ENCODE results near the gene MTHFD1L. TPM values are rescaled to one million over a fixed set of nuclear protein-coding genes. Genes with fewer than 3 reads are reported as not detected.

Gene MTHFD1L
- total RNA-seq, 1 donor from 2014 or later = 10.4 TPM

GRCh38 chr6:150874179-150874578 is 8.7 kb downstream of the MTHFD1L start:
- peaks cover 7 to 32% of the 10 kb centered on the region in 2 donors for H3K4me1 ChIP-seq
- H3K36me3 ChIP-seq = peaks cover 4 to 8% of the 10 kb centered on the region in 2 donors
- H3K9me3 ChIP-seq = no peaks in the 10 kb centered on the region
- peak overlapping the region in 1 of 2 donors; percentile 38 for H3K27ac ChIP-seq
- DNase-seq (ENCODE audit: low spot score in 2 of 2) = peak in 1 of 2 donors; percentile 50
- H3K27me3 ChIP-seq = no peaks in the 10 kb centered on the region
- H3K4me3 ChIP-seq = no peak overlapping the region
- TF ChIP-seq CTCF (IDR thresholded peaks at IDR 0.05) = no peak
- intact Hi-C loops (cut with DNase I) = no loop called here

- Histone ChIP-seq H3K4me1 (peaks cover 7 to 32% of the 10 kb centered on the region in 2 donors), H3K27me3 (no peaks in the 10 kb centered on the region), H3K36me3 (peaks cover 4 to 13% of the 10 kb centered on the region in 2 donors), H3K9me3 (no peaks in the 10 kb centered on the region), H3K27ac (peak overlapping the region; percentile 73 to 79), H3K4me3 (no peak overlapping the region)
- intact Hi-C loops (cut with DNase I) = loop anchor here (2.0 to 5.0 kb wide), 2 partner anchors 59 to 459 kb away; no protein-coding TSS in a partner anchor
- TF ChIP-seq CTCF (IDR thresholded peaks at IDR 0.05) = no peak
- DNase-seq (ENCODE audit: low spot score in 2 of 2) = no peak
These were observed 10.3 kb downstream of the MTHFD1L start for GRCh38 chr6:150875841-150876240.

- Histone ChIP-seq H3K27ac (peak overlapping the region; percentile 73 to 79), H3K27me3 (no peaks in the 10 kb centered on the region), H3K9me3 (no peaks in the 10 kb centered on the region), H3K4me3 (no peak overlapping the region), H3K4me1 (peaks cover 7 to 39% of the 10 kb centered on the region in 2 donors), H3K36me3 (peaks cover 4 to 13% of the 10 kb centered on the region in 2 donors)
- DNase-seq (ENCODE audit: low spot score in 2 of 2) = peak in 1 of 2 donors; percentile 89
- TF ChIP-seq CTCF (IDR thresholded peaks at IDR 0.05) = peak; percentile 31 to 56 (median 41)
- intact Hi-C loops (cut with DNase I) = loop anchor here (2.0 to 5.0 kb wide), 2 partner anchors 60 to 459 kb away; no protein-coding TSS in a partner anchor
These were observed 11.1 kb downstream of the MTHFD1L start for GRCh38 chr6:150876598-150876997.

GRCh38 chr6:150877928-150878327 is 12.4 kb downstream of the MTHFD1L start:
- peak in 1 of 2 donors; percentile 54 for DNase-seq (ENCODE audit: low spot score in 2 of 2)
- peaks cover 8 to 50% of the 10 kb centered on the region in 2 donors for H3K4me1 ChIP-seq
- H3K36me3 ChIP-seq = peaks cover 0 to 13% of the 10 kb centered on the region in 2 donors
- no peak for TF ChIP-seq CTCF (IDR thresholded peaks at IDR 0.05)
- H3K27me3 ChIP-seq = no peaks in the 10 kb centered on the region
- H3K9me3 ChIP-seq = no peaks in the 10 kb centered on the region
- no peak overlapping the region for H3K4me3 ChIP-seq
- intact Hi-C loops (cut with DNase I) = loop anchor here (2.0 to 5.0 kb wide), 2 partner anchors 61 to 461 kb away; no protein-coding TSS in a partner anchor
- peak overlapping the region; percentile 73 to 79 for H3K27ac ChIP-seq

GRCh38 chr6:150878347-150879213 is 13.1 kb downstream of the MTHFD1L start:
- peaks cover 0 to 13% of the 10 kb centered on the region in 2 donors for H3K36me3 ChIP-seq
- H3K4me1 ChIP-seq = peaks cover 10 to 57% of the 10 kb centered on the region in 2 donors
- intact Hi-C loops (cut with DNase I) = loop anchor here (5.0 kb wide), 1 partner anchor 461 kb away; no protein-coding TSS in a partner anchor
- H3K27me3 ChIP-seq = no peaks in the 10 kb centered on the region
- no peaks in the 10 kb centered on the region for H3K9me3 ChIP-seq
- H3K4me3 ChIP-seq = no peak overlapping the region
- DNase-seq (ENCODE audit: low spot score in 2 of 2) = peak in 1 of 2 donors; percentile 51
- TF ChIP-seq CTCF (IDR thresholded peaks at IDR 0.05) = no peak
- peak overlapping the region; percentile 73 to 79 for H3K27ac ChIP-seq
